Head of caudate nucleus (tissue), 42 donors: ENCODE data around the gene ZNF485.

ENCODE experiments used
- DNase-seq, 42 donors: peaks; one replicate each; pipeline versions ENCODE4 v3.0.0 to v3.0.0-alpha.2; 2020 to 2021; ENCODE audit warnings: mixed read lengths in 7 of 42
- intact Hi-C: fragments of 100-400 bp; cut with DNase I; formaldehyde crosslinking; loops from one replicate; pipeline ENCODE4 v1.15.0; 2022

ZNF485 gene

DNA sequence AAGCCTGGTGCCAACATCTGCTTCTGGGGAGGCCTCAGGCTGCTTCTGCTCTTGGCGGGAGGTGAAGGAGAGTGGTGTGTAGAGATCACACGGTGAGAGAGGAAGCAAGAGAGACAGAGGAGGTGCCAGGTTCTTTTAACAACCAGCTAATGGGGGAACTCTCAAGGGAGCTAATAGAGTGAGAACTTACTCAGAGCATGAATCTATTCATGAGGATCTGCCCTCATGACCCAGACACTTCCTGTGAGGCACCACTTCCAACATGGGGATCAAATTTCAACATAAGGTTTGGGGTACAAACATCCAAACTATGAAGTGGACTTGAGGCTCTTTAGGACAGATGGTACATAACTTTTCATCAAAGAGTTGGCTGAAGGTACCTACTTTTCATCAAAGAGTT is 47.5 kb downstream of the ZNF485 start:
- DNase-seq, result no peak
- intact Hi-C loops, result no loop called here

DNA sequence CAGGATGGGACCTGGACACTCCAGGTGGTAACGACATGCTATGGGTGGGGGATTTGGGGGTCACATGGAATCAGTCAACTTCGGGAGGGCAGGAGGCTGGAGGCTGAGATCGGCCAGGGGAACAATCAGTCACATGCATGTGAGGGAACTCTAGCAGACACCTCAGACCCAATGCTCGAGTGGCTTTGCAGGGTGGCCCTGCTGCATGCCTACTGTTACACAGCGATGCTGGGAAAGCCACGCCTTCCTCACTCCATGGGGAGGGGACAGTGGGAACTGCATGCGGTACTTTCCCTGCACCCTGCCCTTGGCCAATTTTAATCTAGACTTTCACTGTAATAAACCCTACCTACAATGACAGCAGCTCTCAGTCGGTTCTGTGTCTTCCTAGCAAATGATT is 49.1 kb downstream of the ZNF485 start:
- intact Hi-C loops, result no loop called here
- DNase-seq, result no peak

DNA sequence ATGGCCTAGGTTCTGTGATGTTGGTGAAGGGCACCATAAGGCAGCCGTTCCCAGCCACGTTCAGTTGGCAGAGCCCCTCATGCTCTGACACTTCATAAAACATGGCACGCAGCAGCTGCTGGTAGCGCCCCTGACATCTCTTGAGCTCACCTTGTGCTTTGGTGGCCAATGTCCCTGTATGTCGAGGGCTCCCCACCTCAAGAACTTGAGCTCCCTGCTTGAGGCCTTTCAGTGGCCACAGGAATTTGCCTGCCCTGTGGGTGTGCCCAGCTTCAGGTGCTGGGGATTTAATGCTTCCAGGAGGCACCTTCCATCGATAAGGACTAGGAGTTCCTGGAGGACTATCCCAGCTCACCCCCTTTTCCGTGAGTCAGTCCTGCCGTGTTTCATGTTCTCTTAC is 52.0 kb downstream of the ZNF485 start:
- intact Hi-C loops, result no loop called here
- no peak for DNase-seq

DNA sequence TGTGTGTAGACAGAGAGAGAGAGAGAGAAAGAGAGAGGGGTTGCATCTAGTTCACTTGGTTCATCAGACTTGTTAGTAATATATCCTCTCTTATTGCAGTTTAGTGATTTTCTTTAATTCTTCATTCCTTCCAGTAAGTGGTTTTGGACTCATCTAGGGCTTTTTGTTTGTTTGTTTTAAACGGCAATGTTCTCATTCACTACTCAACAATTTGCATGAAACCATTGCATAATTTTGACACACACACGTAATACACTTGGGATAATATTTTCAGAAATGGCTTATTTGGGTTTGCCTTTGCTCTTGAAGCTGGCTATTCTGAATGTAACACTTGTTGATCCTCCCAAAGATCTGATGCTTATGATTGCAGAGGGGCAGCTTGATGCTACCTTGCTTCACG is 58.8 kb downstream of the ZNF485 start:
- intact Hi-C loops, result no loop called here
- DNase-seq, result no peak

DNA sequence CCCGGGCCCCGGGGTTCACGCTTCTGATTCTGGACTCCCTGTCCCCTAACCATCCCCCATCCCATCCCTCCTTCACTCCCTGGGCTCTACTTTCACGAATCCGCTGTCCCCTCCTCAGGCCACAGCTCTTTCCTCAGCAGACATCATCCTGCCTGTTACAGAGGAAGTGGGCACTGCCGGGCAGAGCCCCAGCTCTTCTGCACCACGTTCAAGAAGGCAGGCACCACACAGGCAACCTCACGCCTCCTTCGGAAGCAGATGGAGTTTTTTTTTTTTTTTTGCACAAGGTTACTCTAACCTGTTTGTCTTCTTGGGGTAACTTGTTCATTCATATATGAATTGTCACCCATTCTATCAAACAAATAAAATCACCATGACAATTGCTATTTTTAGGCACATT is 60.3 kb downstream of the ZNF485 start:
- intact Hi-C loops, result no loop called here
- peak in 1 of 42 donors; percentile 31 for DNase-seq

DNA sequence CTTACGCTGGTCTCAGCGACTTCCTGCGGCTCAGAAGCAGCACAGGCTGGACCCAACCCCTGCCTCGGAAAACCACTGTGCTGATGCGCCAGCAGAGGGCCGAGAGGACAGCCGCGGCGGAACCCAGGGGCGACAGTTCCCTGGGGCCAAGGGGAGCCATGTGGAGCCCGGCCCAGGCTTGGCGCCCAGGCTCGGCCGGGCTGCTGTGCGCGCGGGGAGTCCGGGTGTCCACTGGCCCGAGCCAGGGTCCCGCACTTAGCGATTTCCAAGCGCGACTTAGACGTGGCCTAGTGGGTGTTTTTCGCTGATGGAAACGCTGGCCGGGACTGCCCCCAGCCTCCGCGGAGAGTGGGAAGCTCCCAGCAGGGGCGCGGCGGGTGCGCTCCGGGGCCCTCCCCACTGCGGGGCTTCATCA is 61.1 kb downstream of the ZNF485 start:
- intact Hi-C loops, result no loop called here
- peak in 13 of 42 donors; percentile 21 to 61 (median 42) for DNase-seq
